HTR-8/SVneo (cell line): ENCODE measurements around the gene OR11H6.
"Not testable (repeated sequence)": the region's sequence is repeated elsewhere in the genome, so short reads cannot be mapped to it uniquely, and the experiment has no call there.

Experiments used
- DNase-seq: peaks from one replicate; pipeline ENCODE4 v3.0.0; 2011; ENCODE audit warnings: low spot score, mixed read lengths; ENCODE audit not compliant: insufficient read length
- FAIRE-seq: peaks from 2 replicates; lab custom pipeline; 2011; peaks lifted over from hg19 to GRCh38; lab: Jason Lieb, UNC

OR11H6 gene, protein sequence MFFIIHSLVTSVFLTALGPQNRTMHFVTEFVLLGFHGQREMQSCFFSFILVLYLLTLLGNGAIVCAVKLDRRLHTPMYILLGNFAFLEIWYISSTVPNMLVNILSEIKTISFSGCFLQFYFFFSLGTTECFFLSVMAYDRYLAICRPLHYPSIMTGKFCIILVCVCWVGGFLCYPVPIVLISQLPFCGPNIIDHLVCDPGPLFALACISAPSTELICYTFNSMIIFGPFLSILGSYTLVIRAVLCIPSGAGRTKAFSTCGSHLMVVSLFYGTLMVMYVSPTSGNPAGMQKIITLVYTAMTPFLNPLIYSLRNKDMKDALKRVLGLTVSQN

GRCh38 chr14:20223410-20223809 lies at the start of gene OR11H6:
Gene OR11H6 (plus strand): TSS chr14:20223710. CDS start chr14:20223710, 0 bp downstream.
- no peak for FAIRE-seq
- no peak for DNase-seq

GRCh38 chr14:20174205-20174604 lies 49.3 kb upstream of the OR11H6 start:
- not testable (repeated sequence) for FAIRE-seq, DNase-seq

GRCh38 chr14:20176330-20176729 lies 47.2 kb upstream of the OR11H6 start:
- DNase-seq (no peak), FAIRE-seq (no peak)

DNA sequence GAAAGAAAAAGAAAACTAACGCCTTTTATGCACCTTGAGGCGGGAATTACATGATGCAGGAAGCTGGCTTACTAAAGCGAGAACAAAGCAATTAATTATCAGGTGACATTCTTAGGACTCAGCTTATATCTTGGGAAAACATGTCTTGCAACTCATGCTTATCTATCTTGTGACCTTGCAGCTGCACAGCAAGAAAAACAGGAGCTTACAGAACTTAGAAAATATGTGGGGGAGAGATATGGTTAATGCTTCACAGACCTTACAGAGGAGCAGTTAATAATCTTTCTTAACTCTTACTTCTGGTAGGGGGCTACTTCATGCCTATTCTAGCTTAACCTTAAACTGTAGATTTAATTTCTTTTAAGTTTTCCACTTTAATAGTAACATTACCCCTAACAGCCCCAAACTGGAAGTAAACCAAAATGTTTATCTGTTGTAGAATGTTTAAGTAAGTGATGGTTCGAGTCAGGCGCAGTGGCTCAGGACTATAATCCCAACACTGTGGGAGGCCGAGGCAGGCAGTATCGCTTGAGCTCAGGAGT lies 46.0 kb upstream of the OR11H6 start:
- DNase-seq (no peak), FAIRE-seq (no peak)

DNA sequence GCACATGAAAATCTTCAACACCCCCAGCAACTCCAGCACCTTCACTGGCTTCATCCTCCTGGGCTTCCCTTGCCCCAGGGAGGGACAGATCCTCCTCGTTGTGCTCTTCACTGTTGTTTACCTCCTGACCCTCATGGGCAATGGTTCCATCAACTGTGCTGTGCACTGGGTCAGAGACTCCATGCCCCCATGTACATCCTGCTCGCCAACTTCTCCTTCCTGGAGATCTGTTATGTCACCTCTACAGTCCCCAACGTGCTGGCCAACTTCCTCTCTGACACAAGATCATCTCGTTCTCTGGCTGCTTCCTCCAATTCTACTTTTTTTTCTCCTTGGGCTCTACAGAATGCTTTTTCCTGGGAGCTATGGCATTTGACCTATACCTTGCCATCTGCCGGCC lies 44.3 kb upstream of the OR11H6 start:
- FAIRE-seq (no peak), DNase-seq (no peak)

GRCh38 chr14:20179880-20180279 lies 43.6 kb upstream of the OR11H6 start:
- FAIRE-seq (no peak), DNase-seq (no peak)

DNA sequence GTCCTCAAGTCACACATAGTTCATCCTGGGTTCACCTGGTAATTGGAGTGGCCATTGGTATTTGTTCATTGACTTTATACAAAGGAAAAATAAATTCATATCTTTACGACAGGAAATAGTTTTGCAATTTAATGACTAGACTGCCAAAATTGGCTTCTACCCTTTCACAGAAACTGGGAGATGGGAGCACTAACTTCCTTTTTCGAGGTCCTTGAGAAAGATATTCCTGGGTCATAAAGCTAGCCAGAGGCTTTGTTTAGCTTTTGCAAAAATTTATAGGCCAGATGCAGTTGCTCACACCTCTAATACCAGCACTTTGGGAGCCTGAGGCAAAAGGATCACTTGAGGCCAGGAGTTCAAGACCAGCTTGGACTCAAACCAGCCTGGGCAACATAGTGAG lies 43.0 kb upstream of the OR11H6 start:
- FAIRE-seq (no peak), DNase-seq (no peak)

DNA sequence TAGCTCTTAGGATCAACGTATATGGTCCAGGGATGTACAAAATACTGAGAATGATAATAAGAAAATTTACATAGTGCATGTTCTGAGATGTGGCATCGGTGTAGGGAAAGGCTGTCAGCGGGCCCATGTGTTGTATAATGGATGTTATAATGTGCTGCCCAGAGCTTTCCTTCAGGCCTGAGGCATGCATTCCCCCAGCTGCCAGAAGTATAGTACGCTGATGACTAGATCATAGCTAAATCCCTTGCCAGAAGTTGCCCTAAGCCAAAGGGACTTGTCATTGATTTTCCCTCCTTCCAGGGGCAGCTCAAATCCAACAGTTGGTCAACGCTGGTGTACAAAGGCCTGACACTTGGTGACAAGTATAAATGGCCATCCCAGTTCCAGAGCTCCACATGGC lies 39.3 kb upstream of the OR11H6 start:
- FAIRE-seq = no peak
- DNase-seq = no peak

DNA sequence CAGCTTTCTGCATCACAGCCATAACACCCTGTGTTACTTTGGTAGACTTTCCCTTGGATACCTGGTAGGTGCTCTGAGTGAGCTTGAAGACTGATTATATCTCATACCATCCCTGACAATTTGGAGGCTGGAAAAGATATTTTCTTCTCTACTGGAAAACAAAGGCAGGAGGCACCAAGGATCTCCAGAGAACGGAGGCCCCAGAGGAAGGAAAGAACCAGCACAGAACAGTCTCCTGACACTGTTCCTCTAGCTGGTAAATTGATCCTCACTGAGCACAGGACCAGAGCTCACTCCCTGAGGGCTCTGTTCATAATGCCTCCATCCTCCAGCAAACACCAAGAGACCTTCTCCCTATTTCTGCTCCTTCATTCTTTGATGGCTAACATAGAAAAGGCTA lies 32.9 kb upstream of the OR11H6 start, which contains the start of gene OR11G2:
Gene OR11G2, plus strand, starts transcription at position 301 of the 400 bp plus-strand sequence. CDS start 6,542 bp downstream, outside the sequence.
- DNase-seq = no peak
- FAIRE-seq = no peak

GRCh38 chr14:20191396-20191795 lies 32.1 kb upstream of the OR11H6 start:
- no peak for DNase-seq
- no peak for FAIRE-seq

DNA sequence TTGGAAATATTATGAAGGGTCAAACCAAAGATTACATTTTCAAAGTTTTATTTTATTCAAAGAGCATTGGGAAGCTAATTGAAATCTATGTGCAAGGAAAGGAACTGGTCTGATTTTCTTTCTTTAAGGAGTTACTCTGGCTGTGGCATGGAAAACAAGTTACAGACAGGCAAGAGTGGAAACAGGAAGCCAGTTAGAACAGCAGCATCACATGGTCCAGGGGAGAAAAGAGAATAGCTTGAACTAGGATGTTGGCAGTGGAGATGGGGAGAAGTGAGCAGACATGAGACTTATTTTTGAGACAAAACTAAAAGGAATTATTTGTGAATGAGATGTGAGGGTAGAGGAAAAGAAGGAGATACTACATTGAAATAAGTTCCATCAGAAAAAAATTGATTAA lies 29.4 kb upstream of the OR11H6 start:
- no peak for FAIRE-seq
- no peak for DNase-seq

- not testable (repeated sequence) for DNase-seq, FAIRE-seq
Observed at GRCh38 chr14:20195170-20195569, 28.3 kb upstream of the OR11H6 start.

GRCh38 chr14:20195911-20196310 lies 27.6 kb upstream of the OR11H6 start:
- DNase-seq (no peak), FAIRE-seq (no peak)

GRCh38 chr14:20197459-20197858 lies 26.1 kb upstream of the OR11H6 start:
- FAIRE-seq (no peak), DNase-seq (no peak)

DNA sequence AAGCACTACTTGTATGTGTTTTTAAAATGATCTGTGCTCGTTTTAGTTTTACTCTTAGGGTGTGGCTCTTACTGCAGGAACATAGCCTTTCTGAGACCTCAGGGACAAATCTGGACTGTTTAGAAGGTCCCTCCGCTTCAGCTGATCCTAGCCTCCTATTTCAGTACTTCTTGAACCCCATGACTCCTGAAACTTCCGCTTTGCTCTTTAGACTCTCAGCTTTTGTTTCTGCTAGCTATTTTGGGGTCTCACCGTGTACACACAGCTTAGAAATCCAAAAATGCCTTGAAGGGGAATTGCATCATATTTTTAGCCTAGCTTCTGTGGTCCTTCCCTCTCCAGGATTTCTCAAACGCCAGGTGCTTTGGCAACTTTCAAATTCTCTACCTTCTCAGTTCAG lies 24.5 kb upstream of the OR11H6 start:
- no peak for FAIRE-seq
- DNase-seq = no peak

GRCh38 chr14:20204721-20205120 lies 18.8 kb upstream of the OR11H6 start:
- DNase-seq (no peak), FAIRE-seq (no peak)

DNA sequence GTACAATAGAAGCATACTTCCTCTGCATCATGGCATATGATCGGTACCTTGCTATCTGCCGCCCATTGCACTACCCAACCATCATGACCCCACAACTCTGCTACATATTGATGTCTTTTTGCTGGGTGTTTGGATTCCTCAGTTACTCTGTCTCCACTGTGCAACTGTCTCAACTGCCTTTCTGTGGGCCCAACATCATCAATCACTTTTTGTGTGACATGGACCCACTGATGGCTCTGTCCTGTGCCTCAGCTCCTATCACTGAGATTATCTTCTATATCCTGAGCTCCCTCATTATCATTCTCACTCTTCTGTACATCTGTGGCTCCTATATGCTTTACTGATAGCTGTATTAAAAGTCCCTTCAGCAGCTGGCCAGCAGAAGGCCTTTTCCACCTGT lies 13.9 kb upstream of the OR11H6 start:
- DNase-seq (no peak), FAIRE-seq (no peak)

GRCh38 chr14:20212406-20212805 lies 11.1 kb upstream of the OR11H6 start:
- not testable (repeated sequence) for DNase-seq, FAIRE-seq

DNA sequence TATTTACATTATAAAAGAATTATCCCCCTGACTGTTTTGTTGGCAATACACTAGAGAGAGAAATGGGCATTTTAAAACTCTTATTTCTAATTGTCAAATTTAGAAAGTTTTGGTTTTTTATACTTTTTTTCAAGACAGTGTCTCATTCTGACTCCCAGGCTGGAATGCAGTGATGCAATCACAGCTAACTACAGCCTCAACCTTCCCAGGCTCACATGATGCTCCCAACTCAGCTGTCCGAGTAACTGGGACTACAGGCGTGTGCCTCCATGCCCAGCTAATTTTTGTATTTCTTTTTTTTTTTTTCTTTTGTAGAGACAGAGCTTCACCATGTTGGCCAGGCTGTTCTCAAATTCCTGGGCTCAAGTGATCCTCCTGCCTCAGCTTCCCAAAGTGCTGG lies 8.3 kb upstream of the OR11H6 start:
- DNase-seq = no peak
- no peak for FAIRE-seq

DNA sequence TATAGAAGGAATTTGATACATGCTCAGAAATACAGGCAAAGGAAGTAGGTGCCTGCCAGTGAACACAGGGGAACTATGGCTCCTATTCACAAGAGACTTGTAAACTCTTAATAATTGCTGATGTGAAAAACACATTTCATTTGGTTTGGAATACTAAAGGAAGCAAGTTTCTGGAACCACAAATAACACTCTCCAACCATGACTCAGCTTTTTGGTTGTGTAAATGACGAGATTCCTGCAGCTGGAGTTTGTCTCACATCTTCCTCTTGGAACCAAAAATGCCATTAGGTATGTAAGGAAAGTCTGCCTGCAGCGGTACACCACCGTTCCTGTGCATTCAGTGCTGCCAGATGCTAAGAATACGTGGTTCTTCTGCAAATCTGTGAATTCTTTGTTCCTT lies 4.5 kb upstream of the OR11H6 start:
- FAIRE-seq = no peak
- no peak for DNase-seq

GRCh38 chr14:20228681-20229080 lies 5.2 kb downstream of the OR11H6 start, which contains the start of gene OR11H7:
Gene OR11H7 (plus strand): TSS chr14:20228981.
- DNase-seq (no peak), FAIRE-seq (no peak)

DNA sequence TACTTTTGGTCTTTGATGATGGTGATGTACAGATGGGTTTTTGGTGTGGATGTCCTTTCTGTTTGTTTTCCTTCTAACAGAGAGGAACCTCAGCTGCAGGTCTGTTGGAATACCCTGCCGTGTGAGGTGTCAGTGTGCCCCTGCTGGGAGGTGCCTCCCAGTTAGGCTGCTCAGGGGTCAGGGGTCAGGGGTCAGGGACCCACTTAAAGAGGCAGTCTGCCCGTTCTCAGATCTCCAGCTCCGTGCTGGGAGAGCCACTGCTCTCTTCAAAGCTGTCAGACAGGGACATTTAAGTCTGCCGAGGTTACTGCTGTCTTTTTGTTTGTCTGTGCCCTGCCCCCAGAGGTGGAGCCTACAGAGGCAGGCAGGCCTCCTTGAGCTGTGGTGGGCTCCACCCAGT lies 11.9 kb downstream of the OR11H6 start:
- not testable (repeated sequence) for FAIRE-seq, DNase-seq
